ENCODE results near the gene SLC12A4. TPM values are rescaled to one million over a fixed set of nuclear protein-coding genes. Genes with fewer than 3 reads are reported as not detected.

SLC12A4 gene
- total RNA-seq, 1 donor from 2014 or later: 44.2 TPM

GRCh38 chr16:67936124-67936879, 32.1 kb downstream of the SLC12A4 start, which contains the start of gene PSMB10:
PSMB10 (minus strand) TSS chr16:67936850; CDS start chr16:67936749, 101 bp downstream.
- H3K27me3 Mint-ChIP-seq (ENCODE audit: unreplicated experiment): peaks cover 33% of the 10 kb centered on the region
- H3K36me3 Mint-ChIP-seq (ENCODE audit: low read depth, unreplicated experiment): peaks cover 8% of the 10 kb centered on the region
- peak within 1 kb of the TSS; percentile 90 for H3K27ac Mint-ChIP-seq (ENCODE audit: unreplicated experiment)
- H3K9me3 Mint-ChIP-seq (ENCODE audit: unreplicated experiment): no peaks in the 10 kb centered on the region
- H3K4me3 Mint-ChIP-seq (ENCODE audit: unreplicated experiment): peak within 1 kb of the TSS; percentile 98
- H3K4me1 Mint-ChIP-seq (ENCODE audit: unreplicated experiment): peaks cover 18% of the 10 kb centered on the region
- DNase-seq (ENCODE audit: low spot score): peak; percentile 30
- TF ChIP-seq CTCF (IDR thresholded peaks at IDR 0.05; ENCODE audit: unreplicated experiment): no peak

- peak; percentile 78 for DNase-seq (ENCODE audit: low spot score)
Observed at GRCh38 chr16:67935402-67936123, 32.9 kb downstream of the SLC12A4 start.

GRCh38 chr16:67935101-67935401, 33.4 kb downstream of the SLC12A4 start:
- H3K36me3 Mint-ChIP-seq (ENCODE audit: low read depth, unreplicated experiment): peaks cover 8% of the 10 kb centered on the region
- H3K4me3 Mint-ChIP-seq (ENCODE audit: unreplicated experiment): peak overlapping the region; percentile 98
- peak overlapping the region; percentile 61 for H3K27ac Mint-ChIP-seq (ENCODE audit: unreplicated experiment)
- peaks cover 18% of the 10 kb centered on the region for H3K4me1 Mint-ChIP-seq (ENCODE audit: unreplicated experiment)
- H3K9me3 Mint-ChIP-seq (ENCODE audit: unreplicated experiment): no peaks in the 10 kb centered on the region
- TF ChIP-seq CTCF (IDR thresholded peaks at IDR 0.05; ENCODE audit: unreplicated experiment): no peak
- DNase-seq (ENCODE audit: low spot score): no peak
- peaks cover 36% of the 10 kb centered on the region for H3K27me3 Mint-ChIP-seq (ENCODE audit: unreplicated experiment)

More at GRCh38 chr16:67935402-67936123, 32.9 kb downstream of the SLC12A4 start:
- TF ChIP-seq CTCF (IDR thresholded peaks at IDR 0.05; ENCODE audit: unreplicated experiment): no peak
- H3K9me3 Mint-ChIP-seq (ENCODE audit: unreplicated experiment): no peaks in the 10 kb centered on the region
- H3K27ac Mint-ChIP-seq (ENCODE audit: unreplicated experiment): peak overlapping the region; percentile 89
- peaks cover 8% of the 10 kb centered on the region for H3K36me3 Mint-ChIP-seq (ENCODE audit: low read depth, unreplicated experiment)
- peaks cover 18% of the 10 kb centered on the region for H3K4me1 Mint-ChIP-seq (ENCODE audit: unreplicated experiment)
- peaks cover 36% of the 10 kb centered on the region for H3K27me3 Mint-ChIP-seq (ENCODE audit: unreplicated experiment)
- H3K4me3 Mint-ChIP-seq (ENCODE audit: unreplicated experiment): peak overlapping the region; percentile 98

- Mint-ChIP-seq H3K9me3 (ENCODE audit: unreplicated experiment) (no peaks in the 10 kb centered on the region), H3K4me1 (ENCODE audit: unreplicated experiment) (peaks cover 18% of the 10 kb centered on the region), H3K27ac (ENCODE audit: unreplicated experiment) (no peak overlapping the region), H3K4me3 (ENCODE audit: unreplicated experiment) (peak overlapping the region; percentile 98), H3K36me3 (ENCODE audit: low read depth, unreplicated experiment) (peaks cover 8% of the 10 kb centered on the region), H3K27me3 (ENCODE audit: unreplicated experiment) (peaks cover 36% of the 10 kb centered on the region)
- no peak for DNase-seq (ENCODE audit: low spot score)
- TF ChIP-seq CTCF (IDR thresholded peaks at IDR 0.05; ENCODE audit: unreplicated experiment): no peak
Observed at GRCh38 chr16:67934306-67935100, 33.9 kb downstream of the SLC12A4 start.
